Activated CD8-positive, alpha-beta T cell treated with anti-CD3 and anti-CD28 coated beads for 36 hours (primary cell): ENCODE data around the gene WHRN. TPM values are rescaled to one million over a fixed set of nuclear protein-coding genes. Genes with fewer than 3 reads are reported as not detected.

ENCODE experiments used
- ATAC-seq: fragments of 200-7000 bp; cut with Tn5 transposase; one replicate; pipeline ENCODE4 v1.10.0; 2021; ENCODE audit warnings: mild to moderate bottlenecking, moderate library complexity
- CTCF ChIA-PET: fragments of 350-600 bp; sonication (Branson Sonifier 250); formaldehyde crosslinking; loops from one replicate; lab custom pipeline; 2021; ENCODE audit warnings: antibody characterized with exemption; lab: Charles Lee
- POLR2A ChIA-PET: fragments of 350-600 bp; sonication (Branson Sonifier 250); formaldehyde crosslinking; loops from one replicate; lab custom pipeline; 2021; ENCODE audit warnings: antibody characterized with exemption; lab: Charles Lee
- DNase-seq: peaks from one replicate; pipeline ENCODE4 v3.0.0-alpha.2; 2020
- H3K27ac Mint-ChIP-seq: one replicate; pipeline ENCODE4 v1.8.0; 2021; ENCODE audit warnings: mild to moderate bottlenecking, mixed read lengths
- H3K27me3 Mint-ChIP-seq: one replicate; pipeline ENCODE4 v1.8.0; 2021; ENCODE audit warnings: mixed read lengths
- H3K36me3 Mint-ChIP-seq: one replicate; pipeline ENCODE4 v1.8.0; 2021; ENCODE audit warnings: low read depth, mixed read lengths
- H3K4me1 Mint-ChIP-seq: one replicate; pipeline ENCODE4 v1.8.0; 2021; ENCODE audit warnings: low read depth, mixed read lengths
- H3K4me3 Mint-ChIP-seq: one replicate; pipeline ENCODE4 v1.8.0; 2021; ENCODE audit warnings: mild to moderate bottlenecking, moderate library complexity, mixed read lengths
- H3K9me3 Mint-ChIP-seq: one replicate; pipeline ENCODE4 v1.8.0; 2021; ENCODE audit warnings: mixed read lengths
- intact Hi-C: fragments of 100-400 bp; cut with micrococcal nuclease; formaldehyde crosslinking; loops from one replicate; pipeline ENCODE4 v1.10.0; 2022
- total RNA-seq, 2 experiments: library from RNA; stranded (reverse); gene quantifications; one replicate each; pipeline ENCODE4 v1.2.3, GENCODE V29; 2021
- TF ChIP-seq, protein P1 (sequence below): fragments of 200-600 bp; IDR thresholded peaks from one replicate; pipeline ENCODE4 v1.8.0; 2022; ENCODE audit warnings: antibody characterized with exemption, mild to moderate bottlenecking

Gene WHRN
- total RNA-seq = 10 to 100 TPM; 12.6 to 14.9 TPM

GRCh38 chr9:114505187-114506081 lies at the start of gene WHRN:
Gene WHRN (minus strand): TSS chr9:114505473. CDS start chr9:114504801, 672 bp downstream.
- H3K27me3 Mint-ChIP-seq = peaks cover 24% of the 10 kb centered on the region
- H3K36me3 Mint-ChIP-seq = no peaks in the 10 kb centered on the region
- DNase-seq = peak; percentile 91
- peak within 1 kb of the TSS; percentile 77 for H3K4me3 Mint-ChIP-seq
- peak; percentile 81 for ATAC-seq
- intact Hi-C loops = loop anchor here (5.0 kb wide), 1 partner anchor 98 kb away; no protein-coding TSS in a partner anchor
- peak within 1 kb of the TSS; percentile 43 for H3K27ac Mint-ChIP-seq
- no peaks in the 10 kb centered on the region for H3K9me3 Mint-ChIP-seq
- CTCF ChIA-PET = interaction anchor here (0.9 to 7.5 kb wide), 9 partner anchors 10 to 148 kb away, joined by 3 to 72 read pairs (median 4); no protein-coding TSS in a partner anchor
- peaks cover 28% of the 10 kb centered on the region for H3K4me1 Mint-ChIP-seq
- POLR2A ChIA-PET = interaction anchor here (0.8 to 1.7 kb wide), 3 partner anchors 82 to 165 kb away, joined by 3 to 8 read pairs (median 3); partner anchors contain the start of gene ATP6V1G1
- TF ChIP-seq, protein P1, sequence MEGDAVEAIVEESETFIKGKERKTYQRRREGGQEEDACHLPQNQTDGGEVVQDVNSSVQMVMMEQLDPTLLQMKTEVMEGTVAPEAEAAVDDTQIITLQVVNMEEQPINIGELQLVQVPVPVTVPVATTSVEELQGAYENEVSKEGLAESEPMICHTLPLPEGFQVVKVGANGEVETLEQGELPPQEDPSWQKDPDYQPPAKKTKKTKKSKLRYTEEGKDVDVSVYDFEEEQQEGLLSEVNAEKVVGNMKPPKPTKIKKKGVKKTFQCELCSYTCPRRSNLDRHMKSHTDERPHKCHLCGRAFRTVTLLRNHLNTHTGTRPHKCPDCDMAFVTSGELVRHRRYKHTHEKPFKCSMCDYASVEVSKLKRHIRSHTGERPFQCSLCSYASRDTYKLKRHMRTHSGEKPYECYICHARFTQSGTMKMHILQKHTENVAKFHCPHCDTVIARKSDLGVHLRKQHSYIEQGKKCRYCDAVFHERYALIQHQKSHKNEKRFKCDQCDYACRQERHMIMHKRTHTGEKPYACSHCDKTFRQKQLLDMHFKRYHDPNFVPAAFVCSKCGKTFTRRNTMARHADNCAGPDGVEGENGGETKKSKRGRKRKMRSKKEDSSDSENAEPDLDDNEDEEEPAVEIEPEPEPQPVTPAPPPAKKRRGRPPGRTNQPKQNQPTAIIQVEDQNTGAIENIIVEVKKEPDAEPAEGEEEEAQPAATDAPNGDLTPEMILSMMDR = no peak

DNA sequence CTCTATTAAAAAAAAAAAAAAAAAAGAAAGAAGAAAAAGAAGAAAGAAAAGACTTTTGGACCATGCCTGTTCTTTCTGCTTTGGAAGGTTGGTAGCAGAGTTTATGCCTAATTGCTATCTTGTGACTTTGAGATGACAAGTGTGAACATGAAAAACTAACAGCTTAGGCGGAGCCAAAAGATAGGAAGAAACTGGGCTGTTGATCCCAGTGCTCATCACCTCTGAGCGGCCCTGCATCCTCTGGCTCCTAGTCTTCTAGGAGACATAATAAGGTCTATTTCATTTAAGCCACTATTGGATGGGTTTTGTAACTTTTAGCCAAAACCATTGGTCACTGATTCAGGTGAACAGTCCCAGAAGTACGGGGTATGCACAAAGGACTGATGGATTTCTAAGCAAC lies 47.9 kb upstream of the WHRN start:
- Mint-ChIP-seq H3K27me3 (no peaks in the 10 kb centered on the region), H3K4me1 (no peaks in the 10 kb centered on the region), H3K36me3 (no peaks in the 10 kb centered on the region), H3K27ac (no peak overlapping the region), H3K4me3 (no peak overlapping the region), H3K9me3 (peaks cover 5% of the 10 kb centered on the region)
- DNase-seq = no peak
- TF ChIP-seq, protein P1 = no peak
- intact Hi-C loops = no loop called here
- POLR2A ChIA-PET = no interaction called here
- ATAC-seq = no peak
- CTCF ChIA-PET = no interaction called here

DNA sequence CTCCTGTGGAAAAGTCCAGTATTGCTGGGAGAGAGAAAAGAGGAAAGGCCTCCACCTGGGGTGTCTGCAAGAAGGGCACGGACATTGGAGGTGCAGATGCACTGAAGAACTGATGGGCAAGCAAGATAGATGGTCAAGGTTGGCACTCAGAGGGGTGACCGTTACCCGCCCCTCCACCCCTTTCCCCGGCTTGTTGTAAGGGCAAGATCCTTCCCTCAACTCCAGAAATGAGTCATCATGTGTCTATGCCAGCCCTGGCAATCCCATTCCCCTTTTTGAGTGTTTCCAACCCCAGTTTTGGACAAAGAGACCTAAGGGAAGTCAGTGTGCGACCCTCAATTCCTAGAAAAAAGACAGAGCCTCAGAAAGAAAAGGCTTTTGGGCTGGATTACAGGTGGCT lies 47.4 kb upstream of the WHRN start:
- H3K9me3 Mint-ChIP-seq = peaks cover 5% of the 10 kb centered on the region
- POLR2A ChIA-PET = no interaction called here

DNA sequence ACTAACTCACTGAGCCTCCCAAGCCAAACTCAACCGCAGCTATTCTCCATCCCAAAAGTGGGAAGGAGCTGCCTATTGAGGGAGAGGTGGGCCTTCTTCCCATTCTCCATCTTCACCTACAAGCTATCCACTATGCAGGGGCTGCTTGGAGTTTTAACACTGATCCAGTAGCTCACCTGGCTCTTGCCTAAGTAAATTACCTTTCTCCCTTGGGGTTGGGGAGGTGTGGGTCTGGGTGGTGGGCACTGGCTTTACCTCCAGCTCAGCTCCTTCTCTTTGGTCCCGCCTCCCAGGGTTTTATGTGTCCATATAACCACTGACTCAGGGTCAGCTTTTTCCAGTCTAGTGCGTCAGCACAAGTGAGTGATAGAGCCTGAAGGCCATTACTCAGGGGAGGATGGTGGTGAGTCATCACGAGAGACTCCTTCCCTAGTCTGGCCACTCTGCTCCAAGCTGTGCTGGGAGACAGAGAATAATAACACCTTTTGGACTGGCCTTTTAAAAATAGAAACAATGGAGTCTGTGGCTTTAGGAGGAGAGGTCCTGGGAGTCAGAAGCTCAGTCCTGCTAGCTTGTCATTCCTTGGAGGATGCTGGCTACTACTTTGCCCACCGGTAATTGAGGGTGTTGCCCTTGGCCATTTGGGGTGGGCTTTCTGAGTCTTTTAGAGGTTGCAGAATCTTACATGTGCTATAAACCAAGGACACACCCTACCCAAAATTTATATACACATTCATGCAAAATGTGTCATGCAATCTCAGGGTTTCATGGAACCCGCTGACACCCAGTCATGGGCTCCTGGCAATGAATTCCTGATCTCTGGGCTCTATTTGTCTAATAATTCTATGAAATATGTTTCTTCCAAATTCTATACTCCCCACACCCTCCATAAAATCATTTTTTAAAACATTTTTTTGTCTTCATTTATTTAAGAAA lies 46.7 kb upstream of the WHRN start:
- Mint-ChIP-seq H3K27me3 (no peaks in the 10 kb centered on the region), H3K36me3 (no peaks in the 10 kb centered on the region), H3K4me3 (no peak overlapping the region), H3K9me3 (peaks cover 5% of the 10 kb centered on the region), H3K4me1 (no peaks in the 10 kb centered on the region), H3K27ac (no peak overlapping the region)
- ATAC-seq = no peak
- CTCF ChIA-PET = no interaction called here
- DNase-seq = no peak
- intact Hi-C loops = no loop called here
- TF ChIP-seq, protein P1 = no peak
- POLR2A ChIA-PET = no interaction called here

More for the DNA sequence above, 47.4 kb upstream of the WHRN start:
- no peak for DNase-seq
- CTCF ChIA-PET = no interaction called here
- ATAC-seq = no peak
- H3K27me3 Mint-ChIP-seq = no peaks in the 10 kb centered on the region
- H3K36me3 Mint-ChIP-seq = no peaks in the 10 kb centered on the region
- no peak overlapping the region for H3K27ac Mint-ChIP-seq
- no peaks in the 10 kb centered on the region for H3K4me1 Mint-ChIP-seq
- intact Hi-C loops = no loop called here
- no peak overlapping the region for H3K4me3 Mint-ChIP-seq
- TF ChIP-seq, protein P1 = no peak
